ENCODE measurements around the gene PDE10A. TPM values are rescaled to one million over a fixed set of nuclear protein-coding genes. Genes with fewer than 3 reads are reported as not detected.

The PDE10A gene
- total RNA-seq, 1 donor, result 12.7 TPM

GRCh38 chr6:165574220-165575157, 88.6 kb downstream of the PDE10A start:
- no peak for DNase-seq (ENCODE audit: low read depth)
- no peak for TF ChIP-seq CTCF (IDR thresholded peaks at IDR 0.05; ENCODE audit: insufficient read depth, low read length)
- no peak overlapping the region for H3K4me3 ChIP-seq (ENCODE audit: low read depth, low read length)

DNA sequence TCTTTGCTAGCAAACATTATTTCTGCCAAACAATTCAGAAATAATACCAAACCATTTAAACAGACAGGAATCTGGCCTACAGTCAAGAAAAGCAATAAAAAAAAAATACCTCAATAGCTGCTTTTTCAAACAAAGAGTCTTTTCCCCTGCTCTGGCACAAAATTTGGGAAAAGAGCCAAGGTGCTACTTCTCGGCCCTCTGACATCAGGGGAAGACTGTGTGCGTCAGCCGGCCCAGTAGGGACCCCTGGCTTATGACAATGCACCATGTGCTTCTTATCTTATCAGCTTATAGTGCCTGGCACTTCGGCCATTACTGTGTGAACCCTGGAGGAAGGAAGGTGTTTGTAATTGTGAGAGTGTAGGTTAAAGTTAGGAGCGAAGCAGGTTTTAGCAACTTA, 89.4 kb downstream of the PDE10A start:
- no peak overlapping the region for H3K4me3 ChIP-seq (ENCODE audit: low read depth, low read length)
- DNase-seq (ENCODE audit: low read depth), result peak; percentile 96
- TF ChIP-seq CTCF (IDR thresholded peaks at IDR 0.05; ENCODE audit: insufficient read depth, low read length), result no peak

DNA sequence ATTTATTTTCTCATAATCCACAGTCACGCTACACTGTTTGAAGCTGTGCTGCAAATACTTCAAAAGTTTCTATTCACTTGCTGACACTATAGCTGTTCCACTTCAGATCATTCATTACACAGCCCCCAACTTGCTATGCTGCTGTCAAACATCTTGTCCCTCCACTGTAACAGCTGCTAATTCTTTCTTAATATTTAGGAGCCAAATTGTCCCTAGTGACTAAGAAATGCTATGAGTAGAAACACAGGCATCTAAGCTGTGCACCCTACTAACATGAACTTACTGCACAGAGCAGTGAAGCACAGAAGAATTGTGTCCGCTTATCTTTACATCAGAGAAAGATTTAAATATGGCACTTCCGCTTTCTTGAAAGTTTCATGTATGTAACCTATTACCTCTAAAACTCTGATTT, 91.3 kb downstream of the PDE10A start:
- H3K4me3 ChIP-seq (ENCODE audit: low read depth, low read length), result no peak overlapping the region
- no peak for TF ChIP-seq CTCF (IDR thresholded peaks at IDR 0.05; ENCODE audit: insufficient read depth, low read length)
- DNase-seq (ENCODE audit: low read depth), result no peak

DNA sequence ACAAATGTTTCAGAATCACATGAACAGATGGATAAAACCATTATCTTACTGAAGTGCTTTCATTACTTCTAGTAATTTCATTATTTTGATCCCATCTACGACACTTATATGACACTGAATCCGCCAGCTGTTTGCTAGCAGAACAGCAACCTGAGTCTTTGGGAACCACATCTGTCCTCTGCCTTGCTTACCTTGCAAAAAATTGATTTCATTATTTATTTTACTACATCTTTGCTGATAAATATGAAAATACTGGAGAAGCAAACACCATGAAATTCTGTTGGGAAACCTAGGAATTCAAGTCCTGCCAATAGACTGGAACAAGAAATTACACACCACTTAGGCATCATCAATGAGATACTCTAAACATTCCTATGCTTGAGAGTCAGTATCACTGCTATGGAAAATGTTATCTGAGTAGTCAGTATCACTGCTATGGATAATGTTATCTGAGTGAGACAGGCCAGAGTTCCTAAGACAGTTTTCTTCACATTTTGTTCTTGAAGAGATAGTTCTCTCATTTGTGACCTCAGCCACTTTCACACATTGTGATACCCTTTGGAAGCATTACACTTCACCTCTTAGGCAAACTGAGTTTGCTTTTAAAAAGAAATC, 91.9 kb downstream of the PDE10A start:
- DNase-seq (ENCODE audit: low read depth), result peak; percentile 84
- TF ChIP-seq CTCF (IDR thresholded peaks at IDR 0.05; ENCODE audit: insufficient read depth, low read length), result no peak
- no peak overlapping the region for H3K4me3 ChIP-seq (ENCODE audit: low read depth, low read length)

DNA sequence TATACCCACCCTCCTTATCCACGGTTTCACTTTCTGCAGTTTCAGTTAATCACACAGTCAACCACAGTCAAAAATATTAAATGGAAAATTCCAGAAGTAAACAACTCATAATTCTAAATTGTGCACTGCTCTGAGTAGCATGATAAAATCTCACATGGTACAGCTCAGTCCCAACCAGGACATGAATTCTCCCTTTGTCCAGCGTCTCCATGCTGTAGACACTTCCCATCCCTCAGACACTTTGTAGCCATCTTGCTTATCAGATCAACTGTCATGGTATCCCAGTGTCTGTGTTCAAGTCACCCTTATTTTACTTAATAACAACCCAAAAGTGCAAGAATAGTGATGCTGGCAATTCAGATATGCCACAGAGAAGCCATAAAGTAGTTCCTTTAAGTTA, 94.7 kb downstream of the PDE10A start:
- no peak for DNase-seq (ENCODE audit: low read depth)
- no peak overlapping the region for H3K4me3 ChIP-seq (ENCODE audit: low read depth, low read length)
- no peak for TF ChIP-seq CTCF (IDR thresholded peaks at IDR 0.05; ENCODE audit: insufficient read depth, low read length)

DNA sequence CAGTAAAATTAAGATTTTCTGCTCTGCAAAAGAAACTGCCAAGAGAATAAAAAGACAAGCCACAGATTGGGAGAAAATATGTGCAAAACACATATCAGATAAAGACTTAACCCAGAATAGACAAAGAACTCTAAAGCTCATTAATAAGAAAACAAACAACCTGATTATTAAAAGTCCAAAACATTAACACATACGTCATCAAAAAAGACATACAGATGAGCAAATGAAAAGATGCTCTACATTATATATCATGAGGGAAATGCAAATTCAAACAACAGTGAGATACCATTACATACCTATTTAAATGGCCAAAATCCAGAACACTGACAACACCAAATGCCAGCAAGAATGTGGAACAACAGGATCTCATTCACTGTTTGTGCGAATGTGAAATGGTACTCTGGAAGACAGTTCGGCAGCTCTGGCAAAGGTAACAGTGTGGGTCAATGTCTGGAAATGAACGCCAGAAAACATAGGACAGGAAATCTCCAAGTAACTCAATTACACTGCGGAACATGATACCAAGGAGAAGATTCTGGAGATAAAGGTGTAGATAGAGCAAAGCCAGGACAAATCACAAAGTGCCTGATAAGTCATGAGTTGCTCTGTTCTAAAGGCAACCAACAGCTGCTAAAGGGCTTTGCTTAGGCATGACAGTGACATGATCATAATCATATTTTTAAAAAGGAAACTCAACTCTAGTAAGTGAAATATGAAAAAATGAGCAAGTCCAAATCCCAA, 96.8 kb downstream of the PDE10A start:
- TF ChIP-seq CTCF (IDR thresholded peaks at IDR 0.05; ENCODE audit: insufficient read depth, low read length), result no peak
- no peak for DNase-seq (ENCODE audit: low read depth)
- no peak overlapping the region for H3K4me3 ChIP-seq (ENCODE audit: low read depth, low read length)

Measured in fibroblast of the aortic adventitia (primary cell).